NAMALWA (cell line): Measurements from ENCODE around the gene PTPRN2.

Experiments used
- DNase-seq: peaks from one replicate; pipeline ENCODE4 v3.0.0-alpha.2; 2015; ENCODE audit warnings: low spot score

The PTPRN2 gene

GRCh38 chr7:157975401-157976372 is 611.9 kb downstream of the PTPRN2 start:
- DNase-seq: no peak

GRCh38 chr7:157974678-157975230 is 612.9 kb downstream of the PTPRN2 start:
- DNase-seq: no peak

GRCh38 chr7:157973971-157974677 is 613.5 kb downstream of the PTPRN2 start:
- no peak for DNase-seq

- DNase-seq: no peak
Measured at GRCh38 chr7:157972914-157973313, 614.7 kb downstream of the PTPRN2 start.

- DNase-seq: no peak
Measured at GRCh38 chr7:157971501-157971900, 616.1 kb downstream of the PTPRN2 start.

- no peak for DNase-seq
Measured at GRCh38 chr7:157970744-157971143, 616.9 kb downstream of the PTPRN2 start.

- DNase-seq: no peak
Measured at GRCh38 chr7:157969995-157970394, 617.6 kb downstream of the PTPRN2 start.

- no peak for DNase-seq
Measured at GRCh38 chr7:157966490-157966889, 621.1 kb downstream of the PTPRN2 start.

- DNase-seq: no peak
Measured at GRCh38 chr7:157964521-157964920, 623.1 kb downstream of the PTPRN2 start.

GRCh38 chr7:157964016-157964415 is 623.6 kb downstream of the PTPRN2 start:
- DNase-seq: no peak

GRCh38 chr7:157963526-157963925 is 624.1 kb downstream of the PTPRN2 start:
- DNase-seq: no peak

GRCh38 chr7:157962458-157963306 is 624.9 kb downstream of the PTPRN2 start:
- no peak for DNase-seq

GRCh38 chr7:157961731-157962457 is 625.7 kb downstream of the PTPRN2 start:
- DNase-seq: no peak

- DNase-seq: no peak
Measured at GRCh38 chr7:157955348-157955999, 632.1 kb downstream of the PTPRN2 start.

GRCh38 chr7:157954901-157955300 is 632.7 kb downstream of the PTPRN2 start:
- no peak for DNase-seq

- DNase-seq: no peak
Measured at GRCh38 chr7:157952841-157953645, 634.6 kb downstream of the PTPRN2 start.

GRCh38 chr7:157952050-157952667 is 635.5 kb downstream of the PTPRN2 start:
- DNase-seq: no peak

GRCh38 chr7:157951300-157952049 is 636.1 kb downstream of the PTPRN2 start:
- no peak for DNase-seq

GRCh38 chr7:157949711-157950110 is 637.9 kb downstream of the PTPRN2 start:
- no peak for DNase-seq
